Measurements from ENCODE around the gene MEIS1.

The MEIS1 gene

GRCh38 chr2:66587216-66587615, 152.3 kb downstream of the MEIS1 start:
- TF ChIP-seq, protein P1, sequence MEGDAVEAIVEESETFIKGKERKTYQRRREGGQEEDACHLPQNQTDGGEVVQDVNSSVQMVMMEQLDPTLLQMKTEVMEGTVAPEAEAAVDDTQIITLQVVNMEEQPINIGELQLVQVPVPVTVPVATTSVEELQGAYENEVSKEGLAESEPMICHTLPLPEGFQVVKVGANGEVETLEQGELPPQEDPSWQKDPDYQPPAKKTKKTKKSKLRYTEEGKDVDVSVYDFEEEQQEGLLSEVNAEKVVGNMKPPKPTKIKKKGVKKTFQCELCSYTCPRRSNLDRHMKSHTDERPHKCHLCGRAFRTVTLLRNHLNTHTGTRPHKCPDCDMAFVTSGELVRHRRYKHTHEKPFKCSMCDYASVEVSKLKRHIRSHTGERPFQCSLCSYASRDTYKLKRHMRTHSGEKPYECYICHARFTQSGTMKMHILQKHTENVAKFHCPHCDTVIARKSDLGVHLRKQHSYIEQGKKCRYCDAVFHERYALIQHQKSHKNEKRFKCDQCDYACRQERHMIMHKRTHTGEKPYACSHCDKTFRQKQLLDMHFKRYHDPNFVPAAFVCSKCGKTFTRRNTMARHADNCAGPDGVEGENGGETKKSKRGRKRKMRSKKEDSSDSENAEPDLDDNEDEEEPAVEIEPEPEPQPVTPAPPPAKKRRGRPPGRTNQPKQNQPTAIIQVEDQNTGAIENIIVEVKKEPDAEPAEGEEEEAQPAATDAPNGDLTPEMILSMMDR (IDR thresholded peaks at IDR 0.05; ENCODE audit: extremely low read depth, missing control alignments), result no peak
- no peak for DNase-seq (ENCODE audit: low spot score)

DNA sequence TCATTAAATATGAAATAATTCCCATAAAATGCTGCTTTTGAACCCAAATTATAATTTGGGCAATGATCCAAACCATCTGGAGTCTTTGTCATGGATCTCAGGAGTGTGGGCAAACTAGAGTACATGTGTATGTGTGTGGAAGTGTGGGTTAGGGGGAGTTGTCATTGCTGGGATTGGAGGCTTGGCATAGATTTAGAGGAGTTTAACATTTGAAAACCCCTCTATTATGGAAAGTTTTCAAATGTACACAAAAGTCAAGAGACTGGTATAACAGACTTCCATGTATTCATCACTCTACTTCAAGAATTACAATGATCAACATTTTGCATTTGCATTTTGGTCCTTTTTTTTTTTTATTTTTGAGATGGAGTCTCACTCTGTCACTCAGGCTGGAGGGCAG, 159.1 kb downstream of the MEIS1 start:
- DNase-seq (ENCODE audit: low spot score), result no peak
- TF ChIP-seq, protein P1 (IDR thresholded peaks at IDR 0.05; ENCODE audit: extremely low read depth, missing control alignments), result no peak

DNA sequence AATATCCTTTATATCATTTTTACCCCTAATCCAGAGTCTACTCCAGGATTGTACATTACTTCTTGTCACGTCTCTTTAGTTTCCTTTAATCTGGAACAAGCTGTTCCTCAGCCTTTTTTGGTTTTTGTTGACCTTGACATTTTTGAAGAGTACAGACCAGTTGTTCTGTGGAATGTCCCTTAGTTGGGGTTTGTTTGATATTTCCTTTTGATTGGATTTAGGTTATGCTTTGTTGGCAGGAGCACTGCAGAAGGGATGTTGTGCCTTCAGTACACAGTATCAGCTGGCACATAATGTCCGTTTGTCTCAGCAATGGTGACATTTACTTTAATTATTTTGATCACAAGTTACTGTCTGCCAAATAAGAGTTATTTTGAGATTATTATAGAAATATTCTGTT, 160.6 kb downstream of the MEIS1 start:
- DNase-seq (ENCODE audit: low spot score), result no peak
- TF ChIP-seq, protein P1 (IDR thresholded peaks at IDR 0.05; ENCODE audit: extremely low read depth, missing control alignments), result no peak

DNA sequence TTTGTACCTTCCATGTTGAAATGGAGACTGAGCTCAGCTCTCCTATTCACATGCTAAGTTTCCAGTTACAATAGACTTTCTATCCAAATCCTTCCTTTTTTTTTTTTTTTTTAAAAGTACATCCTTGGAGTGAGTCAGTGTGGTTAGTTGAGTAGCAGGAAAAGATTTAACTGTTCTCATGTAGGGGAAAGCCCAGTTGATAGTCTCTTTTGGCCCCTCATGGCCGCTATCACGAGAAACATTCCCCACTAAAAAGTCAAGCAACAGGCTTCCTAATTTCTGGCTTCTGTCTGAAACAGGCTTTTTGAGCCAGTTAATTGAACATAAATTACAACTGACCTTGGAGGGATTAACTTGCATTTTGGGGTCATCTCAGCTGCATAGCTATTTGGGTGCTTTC, 161.3 kb downstream of the MEIS1 start:
- TF ChIP-seq, protein P1 (IDR thresholded peaks at IDR 0.05; ENCODE audit: extremely low read depth, missing control alignments), result no peak
- DNase-seq (ENCODE audit: low spot score), result no peak

- TF ChIP-seq, protein P1 (IDR thresholded peaks at IDR 0.05; ENCODE audit: extremely low read depth, missing control alignments), result no peak
- no peak for DNase-seq (ENCODE audit: low spot score)
These were observed 166.7 kb downstream of the MEIS1 start for GRCh38 chr2:66601624-66602023.

- DNase-seq (ENCODE audit: low spot score), result no peak
- TF ChIP-seq, protein P1 (IDR thresholded peaks at IDR 0.05; ENCODE audit: extremely low read depth, missing control alignments), result no peak
These were observed 167.4 kb downstream of the MEIS1 start for GRCh38 chr2:66602341-66602740.

GRCh38 chr2:66604326-66604725, 169.4 kb downstream of the MEIS1 start:
- TF ChIP-seq, protein P1 (IDR thresholded peaks at IDR 0.05; ENCODE audit: extremely low read depth, missing control alignments), result no peak

More at GRCh38 chr2:66604326-66604725, 169.4 kb downstream of the MEIS1 start:
- no peak for DNase-seq (ENCODE audit: low spot score)
